HCT116 (cell line): Measurements from ENCODE around the gene RPS27A. TPM values are rescaled to one million over a fixed set of nuclear protein-coding genes. Genes with fewer than 3 reads are reported as not detected.
"Not testable (repeated sequence)": the region's sequence is repeated elsewhere in the genome, so short reads cannot be mapped to it uniquely, and the experiment has no call there.

Experiments used
- ATAC-seq: fragments of 200-7000 bp; cut with Tn5 transposase; 2 replicates; pipeline ENCODE4 v1.9.1; 2020; ENCODE audit warnings: mild to moderate bottlenecking, moderate library complexity
- BruUV-seq: library from RNA; stranded (reverse); fragments of 400-500 nt; replicated peaks from 2 replicates; lab custom pipeline; 2021; lab: Mats Ljungman, UMichigan
- CTCF ChIA-PET: fragments of 300-600 bp; sonication (Branson Sonifier 250); formaldehyde crosslinking; loops from one replicate; lab custom pipeline; 2021; ENCODE audit warnings: antibody characterized with exemption; lab: Charles Lee
- POLR2A ChIA-PET: fragments of 300-600, 350-600 bp; sonication (Branson Sonifier 250); formaldehyde crosslinking; loops from one replicate; lab custom pipeline; 2021; ENCODE audit warnings: antibody characterized with exemption; lab: Charles Lee
- RAD21 ChIA-PET, 2 experiments: fragments of 300-600 bp; sonication (Branson Sonifier 250); formaldehyde crosslinking; loops; one replicate each; lab custom pipeline; 2023; ENCODE audit warnings: low total read pairs in 2 of 2; ENCODE audit not compliant: uncharacterized antibody in 2 of 2, unreplicated experiment in 2 of 2, low non-redundant PET in 1 of 2; lab: Charles Lee
- DNase-seq: peaks from one replicate; pipeline ENCODE4 v3.0.0-alpha.2; 2010; ENCODE audit warnings: low read depth, low spot score
- H2AFZ ChIP-seq: fragments of 200-600 bp; shearing (Covaris generic), sonication (generic); 2 replicates; pipeline ENCODE4 v1.6.1; 2017; ENCODE audit warnings: low read depth, mixed run types, mixed read lengths, antibody characterized with exemption, low read length; ENCODE audit not compliant: poor library complexity, severe bottlenecking
- H3K27ac ChIP-seq: 2 replicates; pipeline ENCODE4 v1.5.1; 2012; ENCODE audit warnings: low read depth, low read length
- H3K27me3 ChIP-seq: fragments of 200-600 bp; sonication (generic); 2 replicates; pipeline ENCODE4 v1.6.1; 2016; ENCODE audit warnings: mixed run types, low read length, mixed read lengths; ENCODE audit not compliant: insufficient read depth
- H3K36me3 ChIP-seq, 2 experiments: fragments of 200-500 bp in 1 of 2; fragments of 200-600 bp in 1 of 2; sonication (Bioruptor generic) in 1 of 2; sonication (generic) in 1 of 2; 2 replicates each; pipeline versions ENCODE4 v1.5.1 to v1.6.1; 2014 to 2016; ENCODE audit warnings: low read length in 2 of 2, inconsistent platforms in 1 of 2, mixed read lengths in 1 of 2, mixed run types in 1 of 2; ENCODE audit not compliant: insufficient read depth in 2 of 2, control insufficient read depth in 1 of 2
- H3K4me1 ChIP-seq, 2 experiments: fragments of 200-600 bp in 1 of 2; sonication (generic) in 1 of 2; 2 replicates each; pipeline versions ENCODE4 v1.5.1 to v1.6.1; 2012 to 2017; ENCODE audit warnings: low read length in 2 of 2, inconsistent platforms in 1 of 2, mild to moderate bottlenecking in 1 of 2, mixed read lengths in 1 of 2, mixed run types in 1 of 2, moderate library complexity in 1 of 2; ENCODE audit not compliant: insufficient read depth in 2 of 2, control insufficient read depth in 1 of 2
- H3K4me2 ChIP-seq: fragments of 200-600 bp; sonication (generic); 2 replicates; pipeline ENCODE4 v1.6.1; 2017; ENCODE audit warnings: mixed run types, low read length, mixed read lengths
- H3K4me3 ChIP-seq, 2 experiments: fragments of 200-600 bp in 1 of 2; sonication (generic) in 1 of 2; replicated peaks in 1 of 2; 2 replicates each; pipeline ENCODE4 v1.5.1; 2011 to 2016; ENCODE audit warnings: low read length in 2 of 2, control low read depth in 1 of 2, low read depth in 1 of 2, mild to moderate bottlenecking in 1 of 2, mixed read lengths in 1 of 2, mixed run types in 1 of 2
- H3K79me2 ChIP-seq: fragments of 200-600 bp; sonication (generic); 2 replicates; pipeline ENCODE4 v1.6.1; 2017; ENCODE audit warnings: mild to moderate bottlenecking, mixed run types, low read length, moderate library complexity, mixed read lengths; ENCODE audit not compliant: insufficient read depth
- H3K9ac ChIP-seq: fragments of 200-600 bp; sonication (generic); 2 replicates; pipeline ENCODE4 v1.6.1; 2016; ENCODE audit warnings: low read length, mixed read lengths
- H3K9me2 ChIP-seq: fragments of 200-600 bp; sonication (generic), shearing (Covaris generic); 2 replicates; pipeline ENCODE4 v1.6.1; 2017; ENCODE audit warnings: mixed run types, mild to moderate bottlenecking, moderate library complexity; ENCODE audit not compliant: insufficient read depth
- H3K9me3 ChIP-seq, 2 experiments: fragments of 200-500 bp in 1 of 2; fragments of 200-600 bp in 1 of 2; sonication (Bioruptor generic) in 1 of 2; sonication (generic) in 1 of 2; 2 replicates each; pipeline ENCODE4 v1.6.1; 2014 to 2017; ENCODE audit warnings: low read length in 2 of 2, mixed read lengths in 2 of 2, inconsistent platforms in 1 of 2, low read depth in 1 of 2, mild to moderate bottlenecking in 1 of 2, mixed run types in 1 of 2, moderate library complexity in 1 of 2; ENCODE audit not compliant: control insufficient read depth in 1 of 2, insufficient read depth in 1 of 2
- H4K20me1 ChIP-seq: fragments of 200-600 bp; sonication (generic), shearing (Covaris generic); 2 replicates; pipeline ENCODE4 v1.6.1; 2017; ENCODE audit warnings: mixed run types, mild to moderate bottlenecking, moderate library complexity; ENCODE audit not compliant: insufficient read depth
- FOSL1 ChIP-seq: IDR thresholded peaks from 2 replicates; pipeline ENCODE4 v1.6.1; 2012; ENCODE audit warnings: low read depth
- intact Hi-C: fragments of 100-400 bp; cut with micrococcal nuclease; formaldehyde crosslinking; loops from 2 replicates; pipeline ENCODE4 v1.10.0; 2022
- total RNA-seq: library from RNA; stranded (reverse); gene quantifications from one replicate; pipeline ENCODE4 v1.2.1, GENCODE V29; 2021; ENCODE audit not compliant: unreplicated experiment

Gene RPS27A
- total RNA-seq, 1 experiment from 2014 or later: 1,291 TPM

GRCh38 chr2:55279859-55280424 lies 47.5 kb downstream of the RPS27A start:
- H3K9me2 ChIP-seq, POLR2A ChIA-PET, BruUV-seq, H3K9ac ChIP-seq, H3K4me3 ChIP-seq, ATAC-seq, DNase-seq, RAD21 ChIA-PET, CTCF ChIA-PET, H3K27ac ChIP-seq, H4K20me1 ChIP-seq, H2AFZ ChIP-seq, H3K27me3 ChIP-seq, H3K36me3 ChIP-seq, H3K79me2 ChIP-seq, H3K9me3 ChIP-seq, intact Hi-C loops, H3K4me2 ChIP-seq: not testable (repeated sequence)
- H3K4me1 ChIP-seq: peaks cover 0 to 16% of the 10 kb centered on the region in 2 experiments; a peak in 2 of 4 replicates

GRCh38 chr2:55280851-55281546 lies 48.5 kb downstream of the RPS27A start:
- DNase-seq, RAD21 ChIA-PET, H3K4me3 ChIP-seq, H4K20me1 ChIP-seq, H3K9me2 ChIP-seq, H2AFZ ChIP-seq, POLR2A ChIA-PET, H3K27ac ChIP-seq, H3K27me3 ChIP-seq, intact Hi-C loops, H3K9me3 ChIP-seq, ATAC-seq, CTCF ChIA-PET, H3K9ac ChIP-seq, H3K36me3 ChIP-seq, H3K79me2 ChIP-seq, BruUV-seq: not testable (repeated sequence)
- Histone ChIP-seq H3K4me2 (peak overlapping the region; percentile 78; the same call in 1 of the 2 replicates), H3K4me1 (peaks cover 0 to 16% of the 10 kb centered on the region in 2 experiments; a peak in 2 of 4 replicates)
- 0 out of 2 replicates have a peak, but pooled peaks have one; percentile 9 for TF ChIP-seq FOSL1
